Activated CD4-positive, alpha-beta T cell treated with anti-CD3 and anti-CD28 coated beads, Interleukin-2, amount 50 U/mL, for 48 hours (primary cell): ENCODE measurements around the gene SPATA12.
"Not testable (repeated sequence)": the region's sequence is repeated elsewhere in the genome, so short reads cannot be mapped to it uniquely, and the experiment has no call there.

Experiments
- DNase-seq, 2 experiments: peaks; one replicate each; pipeline ENCODE4 v3.0.0-alpha.2; 2020

The SPATA12 gene

GRCh38 chr3:57053122-57053521 lies 7.3 kb upstream of the SPATA12 start:
- DNase-seq = no peak

DNA sequence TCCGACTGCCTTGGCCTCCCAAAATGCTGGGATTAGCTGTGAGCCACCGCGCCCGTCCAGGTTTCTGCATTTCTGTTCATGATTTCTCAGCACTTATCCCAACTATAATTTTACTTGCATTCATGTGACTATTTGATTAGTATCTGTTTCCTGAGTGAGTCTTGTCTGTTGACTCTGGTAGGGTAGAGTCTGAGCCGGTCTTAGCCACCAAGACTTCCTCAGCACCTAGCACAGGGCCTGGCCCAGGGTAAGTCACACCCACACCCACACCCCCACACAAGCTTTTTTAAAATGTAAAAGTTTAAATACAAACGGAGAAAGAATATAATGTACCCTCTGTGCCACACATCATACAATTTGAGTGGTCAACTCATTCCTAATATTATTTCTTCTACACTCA lies 3.1 kb upstream of the SPATA12 start:
- DNase-seq = no peak

DNA sequence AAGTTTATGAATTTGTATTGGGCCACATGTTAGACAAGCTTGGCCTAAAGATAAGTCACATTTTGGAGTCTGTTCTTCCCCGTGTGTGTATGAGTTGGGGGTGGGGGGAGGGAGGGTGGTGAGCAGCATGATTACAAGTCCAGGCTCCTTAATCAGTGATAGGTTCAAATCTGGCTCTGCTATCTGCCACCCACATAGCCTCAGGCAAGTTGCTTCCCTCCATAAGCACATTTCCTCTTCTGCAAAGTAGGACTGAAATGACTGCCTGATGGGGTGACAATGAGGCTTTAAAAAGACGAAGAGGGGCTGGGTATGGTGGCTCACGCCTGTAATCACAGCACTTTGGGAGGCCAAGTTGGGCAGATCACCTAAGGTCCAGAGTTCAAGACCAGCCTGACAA lies 1.1 kb upstream of the SPATA12 start:
- no peak for DNase-seq

- no peak for DNase-seq
These were observed 1.1 kb downstream of the SPATA12 start for GRCh38 chr3:57061556-57061955.

- no peak for DNase-seq
These were observed 1.7 kb downstream of the SPATA12 start for GRCh38 chr3:57062101-57062631.

DNA sequence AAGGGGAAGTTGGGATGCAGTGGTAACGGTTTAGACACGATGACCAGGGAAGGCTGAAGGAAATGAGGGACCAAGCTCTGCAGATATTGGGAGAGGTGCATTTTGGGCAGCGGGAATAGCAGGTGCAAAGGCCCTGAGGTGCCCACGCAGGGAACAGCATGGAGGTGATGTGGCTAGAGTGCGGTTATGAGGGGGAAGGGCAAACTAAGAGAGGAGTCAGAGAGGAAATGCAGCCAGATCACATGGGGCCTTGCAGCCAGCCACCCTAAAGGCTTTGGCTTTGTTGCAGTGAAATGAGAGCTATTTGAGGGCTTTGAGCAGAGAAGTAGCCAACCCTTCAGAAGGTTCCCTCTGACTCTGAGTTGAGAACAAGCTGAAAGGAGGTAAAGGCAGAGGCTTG lies 2.6 kb downstream of the SPATA12 start:
- no peak for DNase-seq

- no peak for DNase-seq
These were observed 3.5 kb downstream of the SPATA12 start for GRCh38 chr3:57064001-57064400.

DNA sequence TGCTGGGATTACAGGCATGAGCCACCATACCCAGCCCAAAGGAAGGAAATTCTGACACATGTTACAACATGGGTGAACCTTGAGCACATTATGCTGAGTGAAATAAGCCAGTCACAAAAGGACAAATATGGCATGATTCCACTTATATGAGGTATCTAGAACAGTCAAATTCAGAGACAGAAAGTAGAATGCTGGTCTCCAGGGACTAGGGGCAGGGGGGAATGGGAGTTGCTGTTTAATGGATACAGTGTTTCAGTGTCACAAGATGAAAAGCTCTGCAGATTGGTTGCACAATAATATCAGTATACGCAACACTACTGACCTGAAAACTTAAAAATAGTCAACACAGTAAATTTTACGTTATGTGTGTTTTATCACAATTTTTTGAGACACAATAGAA lies 4.1 kb downstream of the SPATA12 start:
- DNase-seq = no peak

- no peak for DNase-seq
These were observed 5.1 kb downstream of the SPATA12 start for GRCh38 chr3:57065588-57065987.

GRCh38 chr3:57066471-57066870 lies 6.0 kb downstream of the SPATA12 start:
- DNase-seq = no peak

GRCh38 chr3:57068437-57069089 lies 8.1 kb downstream of the SPATA12 start:
- DNase-seq = no peak

DNA sequence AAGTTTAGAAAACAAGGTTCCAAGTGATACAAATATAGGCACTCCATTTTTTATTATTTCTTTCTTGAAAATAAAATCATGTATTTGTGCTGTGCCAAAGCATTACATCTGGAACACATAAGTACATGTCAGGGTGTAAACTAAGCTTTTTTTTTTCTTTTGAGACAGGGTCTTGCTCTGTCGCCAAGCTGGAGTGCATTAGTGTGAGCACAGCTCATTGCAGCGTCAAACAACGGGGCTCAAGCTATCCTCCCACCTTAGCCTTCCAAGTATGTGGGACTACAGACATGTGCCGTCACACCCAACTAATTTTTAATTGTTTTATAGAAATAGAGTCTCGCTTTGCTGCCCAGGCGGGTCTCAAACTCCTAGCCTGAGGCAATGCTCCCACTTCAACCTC lies 9.0 kb downstream of the SPATA12 start:
- DNase-seq = no peak

DNA sequence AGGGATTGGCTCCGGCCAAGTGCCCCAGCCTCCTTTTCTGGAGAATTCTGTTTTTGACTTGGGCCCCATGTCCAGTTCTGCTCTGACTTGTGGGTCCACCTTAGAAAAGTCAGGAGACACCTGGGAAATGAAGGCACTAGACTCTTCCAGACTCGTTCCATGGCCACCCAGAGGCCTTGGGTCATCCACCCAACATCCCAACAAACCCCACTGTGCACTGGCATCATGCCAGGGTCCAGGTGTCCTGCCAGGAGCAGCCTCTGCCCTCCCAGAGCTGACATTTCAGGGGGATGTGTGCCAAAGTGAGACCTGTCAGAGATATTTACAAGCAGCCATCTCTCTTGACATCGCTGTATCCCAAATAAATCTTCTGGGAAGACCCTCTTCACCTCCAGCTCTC lies 13.2 kb downstream of the SPATA12 start:
- DNase-seq = no peak

GRCh38 chr3:57074135-57074534 lies 13.7 kb downstream of the SPATA12 start:
- DNase-seq = no peak

DNA sequence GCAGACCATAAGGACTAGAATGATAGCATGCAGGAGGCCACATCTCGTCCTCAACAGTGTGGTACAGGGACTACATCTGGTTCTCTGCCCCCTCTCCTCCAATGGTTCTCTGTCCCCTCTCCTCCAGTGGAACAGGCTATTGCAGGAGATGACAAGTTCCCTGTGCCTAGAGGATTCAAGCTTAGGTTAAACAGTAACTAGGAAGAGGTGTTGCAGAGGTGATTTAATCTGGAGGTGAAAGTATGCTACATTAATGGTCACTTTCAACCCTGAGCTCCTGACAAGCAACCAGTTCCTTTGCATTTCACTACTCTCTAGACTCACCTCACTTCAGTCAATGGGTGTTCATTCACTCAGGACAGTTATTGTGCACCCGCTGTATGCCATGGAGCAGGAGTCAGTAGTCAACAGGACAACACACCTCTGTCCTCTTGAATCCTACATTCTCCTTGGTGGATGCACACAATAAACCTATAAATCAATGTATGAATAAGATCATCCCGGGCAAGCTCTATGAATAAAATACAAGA lies 16.0 kb downstream of the SPATA12 start:
- no peak for DNase-seq

DNA sequence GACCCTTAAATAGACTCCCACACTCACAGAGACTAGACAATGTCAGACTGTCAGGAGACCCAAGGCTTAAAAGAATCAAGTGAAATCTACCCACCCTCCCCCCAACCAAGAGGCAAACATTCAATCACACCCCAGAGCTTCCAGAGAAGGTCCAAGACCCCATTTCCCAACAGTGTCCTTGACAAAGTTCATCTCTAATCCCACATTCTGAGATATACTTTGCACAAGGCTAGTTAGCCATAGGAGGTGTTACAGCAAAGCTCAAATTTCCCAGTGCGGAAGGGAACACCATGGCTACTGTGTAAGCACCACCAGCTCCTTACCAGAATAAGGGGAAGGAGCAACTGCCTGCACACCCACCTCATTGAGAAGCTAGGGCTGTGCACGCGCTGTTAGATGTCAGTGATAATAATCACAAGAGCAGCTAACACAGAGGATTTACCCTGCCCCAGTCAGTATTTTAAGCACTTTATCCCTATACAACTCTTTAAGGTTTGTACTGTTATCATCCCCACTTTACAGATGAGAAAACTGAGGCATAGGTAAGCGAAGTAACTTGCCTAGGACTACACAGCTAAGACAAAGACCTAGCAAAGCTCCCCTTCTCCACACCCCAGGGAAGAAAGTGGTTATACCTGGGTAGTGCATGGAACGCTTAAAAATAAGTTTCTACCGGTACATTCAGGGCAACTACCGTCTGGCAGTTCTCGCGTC lies 17.3 kb downstream of the SPATA12 start:
- no peak for DNase-seq

GRCh38 chr3:57078344-57078634 lies 17.8 kb downstream of the SPATA12 start:
- no peak for DNase-seq

- DNase-seq = peak; percentile 16 to 26
These were observed 18.4 kb downstream of the SPATA12 start for GRCh38 chr3:57078635-57079473.

DNA sequence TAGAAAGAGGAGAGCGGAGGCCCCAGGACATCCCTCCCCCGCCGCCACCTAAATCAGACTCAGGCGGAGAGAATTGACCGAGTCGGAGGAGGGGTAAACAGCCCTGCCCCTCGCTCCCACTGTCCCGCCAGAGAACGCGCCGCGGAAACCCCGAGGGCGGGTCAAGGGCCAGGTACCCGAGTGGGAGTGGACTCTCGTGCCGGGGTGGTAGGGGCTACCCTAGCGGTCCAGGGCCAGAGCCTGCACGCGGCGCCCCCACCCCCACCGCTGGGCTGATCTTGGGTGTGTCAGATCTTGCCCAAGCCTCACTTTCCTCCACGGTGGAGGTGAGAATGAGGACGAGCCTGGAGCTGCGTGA lies 19.0 kb downstream of the SPATA12 start:
- no peak for DNase-seq

- no peak for DNase-seq
These were observed 19.7 kb downstream of the SPATA12 start for GRCh38 chr3:57080171-57080570.

DNA sequence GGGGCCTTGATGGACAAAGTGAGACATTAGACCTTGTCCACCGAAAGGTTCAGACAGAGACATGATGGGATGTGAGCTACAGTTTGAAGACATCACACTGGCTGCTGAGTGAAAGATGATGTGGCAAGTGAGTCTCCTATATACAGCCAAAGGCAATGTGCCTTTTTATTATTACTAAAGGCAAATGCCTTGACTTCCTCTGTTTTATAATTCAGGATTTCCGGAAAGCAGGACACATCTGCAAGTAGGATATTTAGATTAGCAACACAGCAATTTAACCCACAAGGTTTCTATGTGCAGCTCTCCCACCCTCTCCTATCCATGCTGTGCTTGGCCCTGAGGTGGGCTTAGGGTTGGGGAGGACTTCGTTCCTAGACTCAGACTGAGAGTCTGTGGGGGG lies 20.7 kb downstream of the SPATA12 start:
- DNase-seq = no peak

DNA sequence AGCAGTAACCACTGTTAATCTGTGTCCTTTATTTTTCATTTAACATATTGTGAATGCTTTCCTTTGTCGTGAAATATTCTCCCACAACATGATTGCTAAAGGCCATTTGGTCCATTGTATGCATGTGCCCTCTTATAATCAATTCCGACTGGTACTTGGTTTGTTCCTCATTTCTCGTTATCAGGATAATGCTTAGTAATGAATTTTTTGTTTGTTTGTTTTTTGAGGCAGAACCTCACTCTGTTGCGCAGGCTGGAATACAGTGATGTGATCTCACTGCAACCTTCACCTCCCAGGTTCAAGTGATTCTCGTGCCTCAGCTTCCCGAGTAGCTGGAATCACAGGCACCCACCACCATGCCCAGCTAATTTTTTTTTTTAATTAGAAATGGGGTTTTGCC lies 22.0 kb downstream of the SPATA12 start:
- no peak for DNase-seq

GRCh38 chr3:57083266-57083995 lies 23.0 kb downstream of the SPATA12 start:
- DNase-seq = not testable (repeated sequence)
